Islet of Langerhans (tissue), 1 donor: ENCODE measurements around the gene RHOJ.
"Not testable (repeated sequence)": the region's sequence is repeated elsewhere in the genome, so short reads cannot be mapped to it uniquely, and the experiment has no call there.

Source experiments
- FAIRE-seq: peaks from one replicate; lab custom pipeline; 2011; peaks lifted over from hg19 to GRCh38; lab: Jason Lieb, UNC

RHOJ gene

DNA sequence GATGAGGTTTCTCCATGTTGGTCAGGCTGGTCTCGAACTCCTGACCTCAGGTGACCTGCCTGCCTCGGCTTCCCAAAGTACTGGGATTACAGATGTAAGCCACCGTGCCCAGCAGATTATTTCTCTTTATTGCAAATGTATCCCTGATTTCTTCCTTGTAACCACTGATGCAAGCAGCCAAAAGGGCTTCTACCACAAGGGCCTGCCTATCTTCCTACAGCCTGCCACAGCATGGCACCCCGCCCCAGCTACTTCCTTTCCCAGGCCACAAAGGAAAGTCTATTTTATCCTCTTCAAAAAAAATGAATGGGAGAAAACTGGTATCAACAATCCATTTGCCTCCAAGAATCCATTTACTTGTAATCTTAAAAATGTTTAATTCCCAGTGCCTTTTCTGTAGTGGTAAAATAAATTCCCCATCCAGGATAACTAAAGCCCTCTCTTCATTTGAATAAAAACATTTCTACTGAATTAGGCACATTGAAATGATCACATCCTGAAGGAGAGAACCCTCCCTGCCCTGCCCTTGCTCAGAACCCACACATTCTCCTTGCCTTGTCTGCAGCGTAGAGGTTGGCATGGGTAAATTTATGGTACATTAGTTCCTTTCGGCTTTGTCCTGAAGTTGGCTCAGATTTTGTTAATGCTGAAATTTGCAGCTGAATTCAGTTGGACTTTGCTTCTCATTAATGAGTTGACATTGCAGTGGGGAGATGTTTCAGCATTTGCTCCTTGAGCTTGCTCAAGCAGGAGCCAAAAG is 95.3 kb downstream of the RHOJ start:
- FAIRE-seq = no peak

GRCh38 chr14:63300854-63301253 is 96.6 kb downstream of the RHOJ start:
- FAIRE-seq = no peak

GRCh38 chr14:63301891-63302534 is 97.8 kb downstream of the RHOJ start:
- no peak for FAIRE-seq

- not testable (repeated sequence) for FAIRE-seq
Observed at GRCh38 chr14:63304429-63304828, 100.2 kb downstream of the RHOJ start.

- no peak for FAIRE-seq
Observed at GRCh38 chr14:63308723-63309317, 104.6 kb downstream of the RHOJ start.

DNA sequence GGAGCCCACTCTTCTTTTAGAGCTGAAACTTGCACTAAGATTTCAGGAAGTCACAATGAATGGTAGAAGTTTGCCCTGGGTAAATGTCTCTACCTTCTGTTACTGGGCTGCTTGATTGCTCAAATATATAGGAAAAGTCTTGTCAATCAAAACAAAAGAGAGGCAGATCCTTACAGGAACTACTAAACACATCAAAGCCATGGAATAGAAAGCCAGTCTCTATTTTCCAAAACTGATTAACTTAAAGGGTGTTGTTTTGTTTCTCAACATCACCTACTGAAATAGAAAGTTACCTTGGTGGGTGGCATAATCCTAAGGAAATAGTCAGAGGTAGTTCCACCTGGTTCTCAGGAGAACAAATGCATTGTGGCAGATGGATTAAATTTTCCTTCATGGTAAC is 114.6 kb downstream of the RHOJ start, which contains the start of gene GPHB5:
Gene GPHB5, minus strand, starts transcription at position 101 of the 400 bp plus-strand sequence. CDS start 1,086 bp downstream, outside the sequence.
- FAIRE-seq = no peak

DNA sequence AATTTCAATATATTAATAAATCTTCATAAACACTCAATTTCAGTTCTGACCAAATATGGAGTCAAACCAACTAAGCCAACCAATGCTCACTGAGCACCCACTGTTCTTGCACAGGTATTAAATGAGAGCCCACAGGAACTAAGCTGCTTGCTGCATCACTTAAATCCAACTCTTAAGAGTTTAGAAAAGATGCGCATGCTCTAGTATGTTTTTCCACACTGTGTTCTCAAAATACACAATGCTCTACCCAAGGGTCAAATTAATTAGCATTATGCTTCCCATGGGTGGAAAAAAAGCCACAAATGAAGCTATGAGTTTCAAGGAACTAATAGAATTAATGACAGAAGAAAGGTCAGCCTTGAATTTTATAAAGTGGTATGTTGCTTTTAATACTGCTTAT is 118.2 kb downstream of the RHOJ start:
- FAIRE-seq = no peak

- FAIRE-seq = no peak
Observed at GRCh38 chr14:63322897-63323573, 118.8 kb downstream of the RHOJ start.

DNA sequence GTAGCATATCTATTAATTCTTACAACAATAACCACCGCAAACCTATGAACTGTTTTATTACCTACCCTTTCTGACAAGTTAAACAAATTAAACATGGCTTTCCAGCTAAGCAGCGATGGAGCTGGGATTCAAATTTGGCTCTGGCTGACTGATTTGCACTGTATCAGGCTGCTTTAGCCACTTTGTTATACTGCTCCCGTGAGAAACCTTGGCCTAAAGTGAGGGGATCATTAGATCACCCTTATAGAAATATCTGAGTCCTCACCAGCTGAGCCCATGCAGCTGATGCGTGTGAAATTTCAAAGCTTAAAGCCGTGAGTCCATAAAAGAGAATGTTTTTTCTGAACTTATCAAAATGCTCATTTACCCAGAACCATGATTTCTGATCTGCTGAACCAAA is 122.6 kb downstream of the RHOJ start:
- no peak for FAIRE-seq

DNA sequence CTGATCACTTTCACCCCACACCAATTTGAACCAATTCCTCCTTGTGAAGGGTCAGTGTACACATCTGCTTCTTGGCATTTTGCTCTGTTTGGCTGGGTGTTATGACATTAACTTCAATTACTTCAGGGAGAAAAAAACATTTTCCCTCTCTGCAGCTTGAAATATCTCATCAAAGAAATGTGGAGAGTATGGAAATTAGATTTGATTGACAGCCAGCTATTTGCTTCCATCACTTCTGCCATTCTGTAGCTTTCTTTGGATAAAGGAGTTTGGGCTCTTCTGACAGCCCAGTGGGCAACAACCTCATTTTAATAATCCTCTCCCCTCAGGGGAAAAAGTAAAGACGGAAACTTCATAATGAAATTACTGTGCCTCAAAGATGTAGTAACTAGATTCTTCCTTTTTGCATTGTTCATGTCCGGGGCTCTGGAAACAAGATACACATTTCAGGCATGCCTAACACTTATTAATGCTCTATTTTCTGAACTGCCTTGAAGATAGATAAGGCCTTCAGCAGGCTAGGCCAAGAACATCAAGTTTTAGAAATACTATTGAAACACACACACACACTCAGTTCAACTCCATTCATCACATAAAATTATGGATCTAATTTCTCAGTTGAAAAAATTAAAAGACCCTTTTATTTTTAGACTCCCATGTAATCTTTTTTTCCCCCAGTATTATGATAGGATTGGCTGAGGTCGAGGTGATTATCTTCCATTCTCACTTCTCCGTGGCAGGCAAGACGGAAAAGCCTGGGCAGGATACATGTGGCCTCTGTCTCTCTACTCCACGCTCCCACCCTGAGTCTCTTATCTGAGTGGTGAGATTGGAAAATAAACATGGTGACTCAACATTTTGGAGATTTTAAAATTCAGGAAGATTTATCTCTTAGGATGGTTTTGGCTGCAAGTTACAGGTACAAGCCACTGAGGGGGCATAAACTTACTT is 124.8 kb downstream of the RHOJ start:
- FAIRE-seq = no peak

DNA sequence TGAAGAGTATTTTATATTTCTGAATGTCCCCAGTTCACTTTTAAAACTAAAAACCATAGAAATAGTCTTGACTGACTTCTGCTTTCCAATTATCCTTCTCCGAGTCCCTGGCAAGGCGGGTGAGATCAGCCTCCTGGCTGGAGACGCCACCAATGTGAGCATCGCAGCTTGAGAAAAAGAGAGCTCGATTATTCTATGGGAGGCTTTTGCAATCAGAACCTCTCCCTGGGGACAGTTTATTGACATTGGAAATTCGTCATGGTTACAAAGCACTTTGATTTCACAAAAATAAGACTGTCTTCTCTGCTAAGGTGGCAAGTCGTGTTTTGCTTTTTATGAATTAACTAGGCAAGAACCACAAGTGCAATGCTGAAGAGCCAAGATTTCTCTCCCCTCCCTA is 138.1 kb downstream of the RHOJ start:
- no peak for FAIRE-seq
